GM23248 (cell line): Measurements from ENCODE around the gene ADRB1. TPM values are rescaled to one million over a fixed set of nuclear protein-coding genes. Genes with fewer than 3 reads are reported as not detected.

Experiments
- DNase-seq: peaks from one replicate; pipeline ENCODE4 v3.0.0-alpha.2; 2015
- H2AFZ ChIP-seq: fragments of 200-600 bp; sonication (generic); 2 replicates; pipeline ENCODE4 v1.6.1; 2016; ENCODE audit warnings: antibody characterized with exemption
- H3F3A ChIP-seq: fragments of 200-600 bp; sonication (generic); 2 replicates; pipeline ENCODE4 v1.6.1; 2016; ENCODE audit warnings: mild to moderate bottlenecking, antibody characterized with exemption, mixed run types; ENCODE audit not compliant: insufficient read depth
- H3K27ac ChIP-seq: fragments of 200-600 bp; sonication (generic); 2 replicates; pipeline ENCODE4 v1.5.1; 2016; ENCODE audit warnings: mild to moderate bottlenecking
- H3K27me3 ChIP-seq: fragments of 200-600 bp; sonication (generic); replicated peaks from 2 replicates; pipeline ENCODE4 v1.6.1; 2016; ENCODE audit warnings: mild to moderate bottlenecking; ENCODE audit not compliant: insufficient read depth
- H3K36me3 ChIP-seq: fragments of 200-600 bp; sonication (generic); 2 replicates; pipeline ENCODE4 v1.6.1; 2016; ENCODE audit warnings: low read depth, mild to moderate bottlenecking
- H3K4me1 ChIP-seq: fragments of 200-600 bp; sonication (generic); 2 replicates; pipeline ENCODE4 v1.6.1; 2016; ENCODE audit warnings: mild to moderate bottlenecking; ENCODE audit not compliant: insufficient read depth
- H3K4me2 ChIP-seq: fragments of 200-600 bp; sonication (generic); one replicate; pipeline ENCODE4 v1.6.1; 2016; ENCODE audit warnings: mild to moderate bottlenecking; ENCODE audit not compliant: unreplicated experiment
- H3K4me3 ChIP-seq: fragments of 200-600 bp; sonication (generic); 2 replicates; pipeline ENCODE4 v1.5.1; 2016; ENCODE audit warnings: mild to moderate bottlenecking
- H3K79me2 ChIP-seq: fragments of 200-600 bp; sonication (generic); 2 replicates; pipeline ENCODE4 v1.6.1; 2016; ENCODE audit warnings: mild to moderate bottlenecking; ENCODE audit not compliant: insufficient read depth
- H3K9ac ChIP-seq: fragments of 200-600 bp; sonication (generic); 2 replicates; pipeline ENCODE4 v1.6.1; 2016; ENCODE audit warnings: mild to moderate bottlenecking
- H3K9me2 ChIP-seq: fragments of 200-600 bp; sonication (generic); 2 replicates; pipeline ENCODE4 v1.6.1; 2016; ENCODE audit warnings: mixed run types, mild to moderate bottlenecking, moderate library complexity; ENCODE audit not compliant: insufficient read depth
- H3K9me3 ChIP-seq: fragments of 200-600 bp; sonication (generic); one replicate; pipeline ENCODE4 v1.6.1; 2017; ENCODE audit warnings: low read depth
- H4K20me1 ChIP-seq: fragments of 200-600 bp; sonication (generic); 2 replicates; pipeline ENCODE4 v1.6.0; 2016; ENCODE audit not compliant: insufficient read depth
- EZH2 ChIP-seq: fragments of 200-600 bp; sonication (generic); IDR thresholded peaks from 2 replicates; pipeline ENCODE4 v1.6.1; 2018; ENCODE audit warnings: antibody characterized with exemption, mild to moderate bottlenecking; ENCODE audit not compliant: insufficient read depth, poor library complexity, severe bottlenecking
- EZH2phosphoT487 ChIP-seq: fragments of 200-600 bp; sonication (generic); IDR thresholded peaks from 2 replicates; pipeline ENCODE4 v1.6.1; 2018; ENCODE audit warnings: antibody characterized with exemption, moderate library complexity, mild to moderate bottlenecking, low read depth; ENCODE audit not compliant: insufficient read depth
- WGBS, 2 experiments: methylation state at CpG; one replicate each; pipeline ENCODE4 v1.1.6; 2015 to 2017; ENCODE audit warnings: low lambda C conversion rate in 2 of 2, low coverage in 1 of 2; ENCODE audit errors: missing lambda C conversion rate in 2 of 2; 5-methylcytosine and 5-hydroxymethylcytosine counted together
- in situ Hi-C: fragments of 300-500 bp; cut with MboI; formaldehyde crosslinking; loops from 2 replicates; pipeline ENCODE4 v1.15.0; 2020
- polyA plus RNA-seq: library from polyadenylated mRNA; unstranded; fragments of >200 nt; fragmentation: Nextera tagmentation; extraction: Ambion mirVana; gene quantifications from 2 replicates; pipeline ENCODE4 v1.2.1, GENCODE V29; 2016
- total RNA-seq: library from RNA; depleted of rRNA; stranded (reverse); fragments of >200 nt; shearing (Covaris generic); gene quantifications from 2 replicates; pipeline ENCODE4 v1.2.3, GENCODE V29; 2014

Gene ADRB1
- total and polyA plus RNA-seq, 2 experiments from 2014 or later = not detected

- Histone ChIP-seq H3K4me1 (no peaks in the 10 kb centered on the region), H3K27me3 (peaks cover 7% of the 10 kb centered on the region), H4K20me1 (no peaks in the 10 kb centered on the region), H3F3A (no peaks in the 10 kb centered on the region), H3K9me3 (no peaks in the 10 kb centered on the region), H3K9me2 (no peaks in the 10 kb centered on the region), H3K27ac (no peak overlapping the region), H3K4me3 (no peak overlapping the region), H3K79me2 (no peaks in the 10 kb centered on the region), H3K9ac (no peak overlapping the region), H2AFZ (no peak overlapping the region), H3K36me3 (no peaks in the 10 kb centered on the region), H3K4me2 (no peak overlapping the region)
- DNase-seq = no peak
- 54 to 60% methylated on average over 2 of the region's 2 CpGs for WGBS, 2 experiments
- in situ Hi-C loops = no loop called here
- TF ChIP-seq EZH2phosphoT487 (no peak), EZH2 (no peak)
Observed at GRCh38 chr10:114060456-114060855, 16.8 kb downstream of the ADRB1 start.

GRCh38 chr10:114061148-114061547 lies 17.5 kb downstream of the ADRB1 start:
- H3K9ac ChIP-seq = no peak overlapping the region
- H3K4me1 ChIP-seq = no peaks in the 10 kb centered on the region
- H3K9me2 ChIP-seq = no peaks in the 10 kb centered on the region
- 73% methylated on average over 6 of the region's 6 CpGs for WGBS, 2 experiments
- no peak for TF ChIP-seq EZH2phosphoT487
- no peak for TF ChIP-seq EZH2
- no peak for DNase-seq
- H3K4me3 ChIP-seq = no peak overlapping the region
- no peaks in the 10 kb centered on the region for H3F3A ChIP-seq
- in situ Hi-C loops = no loop called here
- peaks cover 6% of the 10 kb centered on the region for H3K27me3 ChIP-seq
- H4K20me1 ChIP-seq = no peaks in the 10 kb centered on the region
- no peak overlapping the region for H3K4me2 ChIP-seq
- no peaks in the 10 kb centered on the region for H3K79me2 ChIP-seq
- H3K9me3 ChIP-seq = no peaks in the 10 kb centered on the region
- no peaks in the 10 kb centered on the region for H3K36me3 ChIP-seq
- H2AFZ ChIP-seq = no peak overlapping the region
- no peak overlapping the region for H3K27ac ChIP-seq

GRCh38 chr10:114061789-114062188 lies 18.1 kb downstream of the ADRB1 start:
- no peaks in the 10 kb centered on the region for H3K36me3 ChIP-seq
- DNase-seq = no peak
- H4K20me1 ChIP-seq = no peaks in the 10 kb centered on the region
- no peaks in the 10 kb centered on the region for H3K4me1 ChIP-seq
- TF ChIP-seq EZH2 (no peak), EZH2phosphoT487 (no peak)
- H3K79me2 ChIP-seq = no peaks in the 10 kb centered on the region
- H3K4me2 ChIP-seq = no peak overlapping the region
- no peaks in the 10 kb centered on the region for H3K9me2 ChIP-seq
- H3K27me3 ChIP-seq = peaks cover 6% of the 10 kb centered on the region
- 75 to 83% methylated on average over 9 of the region's 9 CpGs for WGBS, 2 experiments
- H3F3A ChIP-seq = no peaks in the 10 kb centered on the region
- H3K9me3 ChIP-seq = no peaks in the 10 kb centered on the region
- no peak overlapping the region for H3K9ac ChIP-seq
- H3K27ac ChIP-seq = no peak overlapping the region
- H3K4me3 ChIP-seq = no peak overlapping the region
- in situ Hi-C loops = no loop called here
- no peak overlapping the region for H2AFZ ChIP-seq

GRCh38 chr10:114064151-114065048 lies 20.7 kb downstream of the ADRB1 start:
- no peaks in the 10 kb centered on the region for H3K4me1 ChIP-seq
- TF ChIP-seq EZH2 (no peak), EZH2phosphoT487 (no peak)
- no peak for DNase-seq
- H3K27me3 ChIP-seq = peaks cover 11% of the 10 kb centered on the region
- in situ Hi-C loops = no loop called here
- H3K9me3 ChIP-seq = no peaks in the 10 kb centered on the region
- H3K36me3 ChIP-seq = no peaks in the 10 kb centered on the region
- no peak overlapping the region for H3K27ac ChIP-seq
- H3K4me2 ChIP-seq = no peak overlapping the region
- H4K20me1 ChIP-seq = no peaks in the 10 kb centered on the region
- no peaks in the 10 kb centered on the region for H3F3A ChIP-seq
- H3K4me3 ChIP-seq = no peak overlapping the region
- WGBS, 2 experiments = 67 to 71% methylated on average over 6 of the region's 6 CpGs
- H3K9me2 ChIP-seq = no peaks in the 10 kb centered on the region
- H3K79me2 ChIP-seq = no peaks in the 10 kb centered on the region
- no peak overlapping the region for H2AFZ ChIP-seq
- no peak overlapping the region for H3K9ac ChIP-seq
